ENCODE results near the gene CLDN11.

CLDN11 gene

GRCh38 chr3:170418422-170419398 is at the start of gene CLDN11:
Gene CLDN11 (plus strand): TSS chr3:170418868. CDS start chr3:170419067, 199 bp downstream.
- Histone ChIP-seq H3K36me3 (ENCODE audit: insufficient read depth, insufficient read length, low read length) (no peaks in the 10 kb centered on the region), H3K9ac (ENCODE audit: insufficient read length, low read depth) (peak within 1 kb of the TSS; percentile 59), H3K9me3 (ENCODE audit: insufficient read depth, low read length) (no peaks in the 10 kb centered on the region), H3K27me3 (ENCODE audit: insufficient read depth, insufficient read length) (peaks cover 43% of the 10 kb centered on the region), H3K4me3 (ENCODE audit: insufficient read length, low read depth) (peak within 1 kb of the TSS; percentile 45), H3K4me1 (ENCODE audit: insufficient read depth, insufficient read length) (peaks cover 12% of the 10 kb centered on the region)
- TF ChIP-seq YY1 (IDR thresholded peaks at IDR 0.05; ENCODE audit: insufficient read depth, insufficient read length): no peak
- no peak for TF ChIP-seq ZNF274 (IDR thresholded peaks at IDR 0.05; ENCODE audit: low read depth, low read length)
- no peak for TF ChIP-seq SUZ12 (IDR thresholded peaks at IDR 0.05; ENCODE audit: extremely low read depth, insufficient read depth, insufficient read length)
- DNase-seq (ENCODE audit: low read depth, low spot score): no peak

DNA sequence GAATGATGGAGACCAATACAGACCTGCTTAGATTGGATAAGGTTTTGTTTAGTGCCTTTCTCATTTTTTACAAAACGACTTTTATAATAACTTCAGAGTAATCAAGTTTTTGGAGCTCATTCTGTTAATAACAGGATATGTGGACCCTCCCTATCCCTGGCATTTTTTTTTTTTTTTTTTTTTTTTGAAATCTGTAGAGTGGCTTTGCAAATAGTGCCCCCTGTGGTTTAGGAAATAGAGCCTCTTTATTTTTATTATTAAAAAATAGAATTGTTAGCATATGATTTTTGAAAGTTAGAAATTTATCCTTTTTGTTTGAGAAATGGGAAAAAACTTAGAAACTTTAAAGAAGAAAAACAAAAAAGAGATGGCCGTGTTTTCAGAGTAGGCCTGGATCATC is 49.7 kb upstream of the CLDN11 start:
- no peak overlapping the region for H3K9ac ChIP-seq (ENCODE audit: insufficient read length, low read depth)
- no peaks in the 10 kb centered on the region for H3K9me3 ChIP-seq (ENCODE audit: insufficient read depth, low read length)
- no peaks in the 10 kb centered on the region for H3K27me3 ChIP-seq (ENCODE audit: insufficient read depth, insufficient read length)
- H3K4me1 ChIP-seq (ENCODE audit: insufficient read depth, insufficient read length): no peaks in the 10 kb centered on the region
- peaks cover 78% of the 10 kb centered on the region for H3K36me3 ChIP-seq (ENCODE audit: insufficient read depth, insufficient read length, low read length)
- TF ChIP-seq ZNF274 (IDR thresholded peaks at IDR 0.05; ENCODE audit: low read depth, low read length) (no peak), YY1 (IDR thresholded peaks at IDR 0.05; ENCODE audit: insufficient read depth, insufficient read length) (no peak), SUZ12 (IDR thresholded peaks at IDR 0.05; ENCODE audit: extremely low read depth, insufficient read depth, insufficient read length) (no peak)
- no peak for DNase-seq (ENCODE audit: low read depth, low spot score)
- H3K4me3 ChIP-seq (ENCODE audit: insufficient read length, low read depth): no peak overlapping the region

DNA sequence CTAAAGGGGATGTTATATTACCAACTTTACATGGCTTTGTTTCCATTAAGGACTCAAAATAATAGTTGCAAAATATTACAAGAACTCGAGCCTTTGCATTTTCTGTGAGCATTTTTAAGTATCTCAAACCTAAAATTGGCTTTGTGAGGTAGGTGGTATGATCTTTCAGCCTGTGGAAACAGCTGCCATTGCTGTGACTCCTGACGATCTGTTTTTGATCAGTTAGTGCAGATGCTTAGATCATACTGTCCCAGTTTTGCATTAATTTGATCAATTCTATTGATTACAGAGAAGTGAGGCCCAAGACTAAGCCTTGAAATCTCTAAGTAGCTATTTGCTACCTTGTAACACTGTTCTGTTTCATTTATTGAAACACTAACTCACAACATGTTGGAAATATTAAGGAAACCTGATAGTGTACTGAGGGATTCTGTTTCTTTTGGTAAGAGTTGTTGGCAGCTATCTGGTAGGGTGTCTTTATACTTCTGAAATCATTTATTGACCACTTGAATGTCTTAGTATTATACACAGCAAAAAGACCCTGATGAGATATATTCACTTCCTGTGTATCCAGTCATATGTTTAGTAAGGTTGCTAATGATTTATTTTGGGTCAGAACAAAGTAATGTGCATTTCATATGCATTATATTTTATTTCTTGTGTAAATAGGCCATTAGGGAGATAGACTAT is 46.3 kb upstream of the CLDN11 start:
- Histone ChIP-seq H3K27me3 (ENCODE audit: insufficient read depth, insufficient read length) (no peaks in the 10 kb centered on the region), H3K9me3 (ENCODE audit: insufficient read depth, low read length) (no peaks in the 10 kb centered on the region), H3K36me3 (ENCODE audit: insufficient read depth, insufficient read length, low read length) (peaks cover 70% of the 10 kb centered on the region), H3K9ac (ENCODE audit: insufficient read length, low read depth) (no peak overlapping the region), H3K4me3 (ENCODE audit: insufficient read length, low read depth) (no peak overlapping the region), H3K4me1 (ENCODE audit: insufficient read depth, insufficient read length) (no peaks in the 10 kb centered on the region)
- DNase-seq (ENCODE audit: low read depth, low spot score): no peak
- TF ChIP-seq ZNF274 (IDR thresholded peaks at IDR 0.05; ENCODE audit: low read depth, low read length) (no peak), SUZ12 (IDR thresholded peaks at IDR 0.05; ENCODE audit: extremely low read depth, insufficient read depth, insufficient read length) (no peak), YY1 (IDR thresholded peaks at IDR 0.05; ENCODE audit: insufficient read depth, insufficient read length) (no peak)

DNA sequence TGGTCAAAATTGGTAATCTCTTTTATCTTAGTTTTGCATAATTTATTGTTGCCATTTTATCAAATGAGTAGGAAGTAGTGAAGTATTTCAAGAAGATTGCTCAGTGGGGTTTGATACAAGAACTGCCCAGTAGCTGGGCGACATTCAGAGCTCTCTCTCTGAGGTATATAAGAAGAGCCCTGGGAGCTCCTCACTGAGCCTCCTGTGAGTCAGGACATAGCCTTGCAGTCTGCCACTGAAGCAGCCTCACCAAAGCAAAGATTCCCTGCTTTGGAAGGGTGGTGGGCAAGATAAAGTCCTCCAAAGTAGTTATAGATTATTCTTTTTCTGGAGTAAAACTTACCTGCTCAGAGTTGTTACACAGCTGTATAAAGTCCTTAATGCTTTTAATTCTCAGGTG is 35.1 kb upstream of the CLDN11 start:
- no peak overlapping the region for H3K9ac ChIP-seq (ENCODE audit: insufficient read length, low read depth)

GRCh38 chr3:170386468-170386867 is 32.2 kb upstream of the CLDN11 start:
- no peak for DNase-seq (ENCODE audit: low read depth, low spot score)
- Histone ChIP-seq H3K4me3 (ENCODE audit: insufficient read length, low read depth) (no peak overlapping the region), H3K9ac (ENCODE audit: insufficient read length, low read depth) (no peak overlapping the region), H3K27me3 (ENCODE audit: insufficient read depth, insufficient read length) (no peaks in the 10 kb centered on the region), H3K4me1 (ENCODE audit: insufficient read depth, insufficient read length) (no peaks in the 10 kb centered on the region), H3K36me3 (ENCODE audit: insufficient read depth, insufficient read length, low read length) (peaks cover 77% of the 10 kb centered on the region), H3K9me3 (ENCODE audit: insufficient read depth, low read length) (no peaks in the 10 kb centered on the region)
- TF ChIP-seq YY1 (IDR thresholded peaks at IDR 0.05; ENCODE audit: insufficient read depth, insufficient read length): no peak
- no peak for TF ChIP-seq SUZ12 (IDR thresholded peaks at IDR 0.05; ENCODE audit: extremely low read depth, insufficient read depth, insufficient read length)
- TF ChIP-seq ZNF274 (IDR thresholded peaks at IDR 0.05; ENCODE audit: low read depth, low read length): no peak

More for the DNA sequence above, 35.1 kb upstream of the CLDN11 start:
- Histone ChIP-seq H3K27me3 (ENCODE audit: insufficient read depth, insufficient read length) (no peaks in the 10 kb centered on the region), H3K4me3 (ENCODE audit: insufficient read length, low read depth) (no peak overlapping the region), H3K4me1 (ENCODE audit: insufficient read depth, insufficient read length) (no peaks in the 10 kb centered on the region), H3K36me3 (ENCODE audit: insufficient read depth, insufficient read length, low read length) (peaks cover 78% of the 10 kb centered on the region), H3K9me3 (ENCODE audit: insufficient read depth, low read length) (no peaks in the 10 kb centered on the region)
- TF ChIP-seq ZNF274 (IDR thresholded peaks at IDR 0.05; ENCODE audit: low read depth, low read length): no peak
- TF ChIP-seq YY1 (IDR thresholded peaks at IDR 0.05; ENCODE audit: insufficient read depth, insufficient read length): no peak
- no peak for TF ChIP-seq SUZ12 (IDR thresholded peaks at IDR 0.05; ENCODE audit: extremely low read depth, insufficient read depth, insufficient read length)
- no peak for DNase-seq (ENCODE audit: low read depth, low spot score)

DNA sequence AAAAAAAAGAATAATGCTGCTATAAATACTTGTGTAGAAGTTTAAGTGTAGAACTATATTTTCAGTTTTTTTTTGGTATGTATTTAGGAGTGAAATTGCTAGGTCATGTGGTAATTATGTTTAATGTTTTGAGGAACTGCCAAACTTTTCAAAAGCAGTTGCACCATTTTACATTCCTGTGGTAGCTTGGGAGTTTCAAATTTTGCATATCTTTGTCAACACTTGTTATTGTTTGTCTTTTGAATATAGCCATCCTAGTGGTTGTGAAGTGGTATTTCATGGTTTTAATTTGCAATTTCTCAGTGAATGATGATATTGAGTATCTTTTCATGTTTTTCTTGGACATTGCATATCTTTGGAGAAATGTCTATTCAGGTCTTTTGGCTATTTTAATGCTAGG is 30.7 kb upstream of the CLDN11 start:
- Histone ChIP-seq H3K9ac (ENCODE audit: insufficient read length, low read depth) (no peak overlapping the region), H3K4me3 (ENCODE audit: insufficient read length, low read depth) (no peak overlapping the region), H3K4me1 (ENCODE audit: insufficient read depth, insufficient read length) (no peaks in the 10 kb centered on the region), H3K9me3 (ENCODE audit: insufficient read depth, low read length) (no peaks in the 10 kb centered on the region), H3K36me3 (ENCODE audit: insufficient read depth, insufficient read length, low read length) (peaks cover 82% of the 10 kb centered on the region), H3K27me3 (ENCODE audit: insufficient read depth, insufficient read length) (no peaks in the 10 kb centered on the region)
- DNase-seq (ENCODE audit: low read depth, low spot score): no peak
- no peak for TF ChIP-seq YY1 (IDR thresholded peaks at IDR 0.05; ENCODE audit: insufficient read depth, insufficient read length)
- TF ChIP-seq ZNF274 (IDR thresholded peaks at IDR 0.05; ENCODE audit: low read depth, low read length): no peak
- no peak for TF ChIP-seq SUZ12 (IDR thresholded peaks at IDR 0.05; ENCODE audit: extremely low read depth, insufficient read depth, insufficient read length)

GRCh38 chr3:170391108-170391507 is 27.6 kb upstream of the CLDN11 start:
- H3K36me3 ChIP-seq (ENCODE audit: insufficient read depth, insufficient read length, low read length): peaks cover 72% of the 10 kb centered on the region
- no peaks in the 10 kb centered on the region for H3K9me3 ChIP-seq (ENCODE audit: insufficient read depth, low read length)
- no peaks in the 10 kb centered on the region for H3K27me3 ChIP-seq (ENCODE audit: insufficient read depth, insufficient read length)
- H3K4me3 ChIP-seq (ENCODE audit: insufficient read length, low read depth): no peak overlapping the region
- H3K4me1 ChIP-seq (ENCODE audit: insufficient read depth, insufficient read length): no peaks in the 10 kb centered on the region
- H3K9ac ChIP-seq (ENCODE audit: insufficient read length, low read depth): no peak overlapping the region
- no peak for DNase-seq (ENCODE audit: low read depth, low spot score)
- TF ChIP-seq SUZ12 (IDR thresholded peaks at IDR 0.05; ENCODE audit: extremely low read depth, insufficient read depth, insufficient read length) (no peak), YY1 (IDR thresholded peaks at IDR 0.05; ENCODE audit: insufficient read depth, insufficient read length) (no peak), ZNF274 (IDR thresholded peaks at IDR 0.05; ENCODE audit: low read depth, low read length) (no peak)
